Measurements from ENCODE around the gene PPT2.

Gene PPT2

DNA sequence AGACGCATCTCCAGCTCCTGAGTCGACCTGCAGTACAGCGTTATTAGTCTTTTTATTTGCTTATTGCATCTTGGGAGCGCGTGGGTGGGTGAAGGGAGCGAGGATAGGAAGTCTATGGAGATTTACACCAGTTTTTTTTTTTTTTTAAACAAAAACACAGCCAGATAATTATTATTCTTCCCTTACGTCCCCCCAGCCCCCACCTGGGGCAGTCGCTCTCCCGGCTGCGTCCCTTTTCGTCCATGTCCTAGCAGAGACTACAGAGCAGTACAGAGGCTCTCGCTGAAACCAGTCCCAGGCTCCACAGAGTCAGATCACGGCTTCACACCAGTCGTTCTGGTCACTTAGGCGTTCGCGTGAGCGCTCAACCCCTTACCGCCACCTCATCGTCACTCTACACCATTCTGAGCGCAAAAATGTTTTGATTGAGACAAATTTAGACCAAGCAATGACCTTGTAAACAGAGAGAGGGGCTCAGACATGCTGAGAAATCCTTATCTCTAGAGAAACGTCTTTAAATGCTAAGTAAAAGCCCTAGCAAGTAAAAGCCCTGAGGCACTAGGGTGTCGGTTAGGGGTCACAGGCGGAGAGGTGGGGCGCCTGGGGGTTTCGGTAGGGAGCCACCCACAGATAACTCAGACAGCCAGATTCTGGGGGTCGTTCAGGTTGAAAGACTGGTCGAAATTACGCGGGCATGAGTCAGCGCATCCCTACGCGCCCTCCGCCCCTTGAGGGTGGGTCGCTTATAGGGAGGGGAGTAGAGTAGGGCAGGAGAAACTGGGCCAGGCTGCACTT, 975 bp upstream of the PPT2 start:
- no peak for DNase-seq

DNA sequence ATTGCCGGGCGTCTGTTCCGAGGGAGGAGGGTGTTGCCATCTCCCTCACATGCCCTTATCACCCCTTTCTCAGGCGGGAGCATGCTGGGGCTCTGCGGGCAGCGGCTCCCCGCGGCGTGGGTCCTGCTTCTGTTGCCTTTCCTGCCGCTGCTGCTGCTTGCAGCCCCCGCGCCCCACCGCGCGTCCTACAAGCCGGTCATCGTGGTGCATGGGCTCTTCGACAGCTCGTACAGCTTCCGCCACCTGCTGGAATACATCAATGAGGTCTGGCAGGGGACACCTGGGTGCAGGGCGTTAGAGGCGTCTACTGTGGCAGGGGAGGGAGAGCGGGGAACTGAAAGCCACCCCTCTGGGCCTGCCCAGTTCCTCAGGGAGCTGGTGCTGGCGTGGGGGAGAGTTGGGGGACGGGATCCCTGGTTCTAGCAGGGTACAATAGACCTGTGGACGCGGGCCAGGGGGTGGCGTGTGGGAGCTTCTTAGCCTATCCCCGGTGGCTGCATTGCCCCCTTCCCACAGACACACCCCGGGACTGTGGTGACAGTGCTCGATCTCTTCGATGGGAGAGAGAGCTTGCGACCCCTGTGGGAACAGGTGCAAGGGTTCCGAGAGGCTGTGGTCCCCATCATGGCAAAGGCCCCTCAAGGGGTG, 697 bp downstream of the PPT2 start:
- peak; percentile 23 for DNase-seq

DNA sequence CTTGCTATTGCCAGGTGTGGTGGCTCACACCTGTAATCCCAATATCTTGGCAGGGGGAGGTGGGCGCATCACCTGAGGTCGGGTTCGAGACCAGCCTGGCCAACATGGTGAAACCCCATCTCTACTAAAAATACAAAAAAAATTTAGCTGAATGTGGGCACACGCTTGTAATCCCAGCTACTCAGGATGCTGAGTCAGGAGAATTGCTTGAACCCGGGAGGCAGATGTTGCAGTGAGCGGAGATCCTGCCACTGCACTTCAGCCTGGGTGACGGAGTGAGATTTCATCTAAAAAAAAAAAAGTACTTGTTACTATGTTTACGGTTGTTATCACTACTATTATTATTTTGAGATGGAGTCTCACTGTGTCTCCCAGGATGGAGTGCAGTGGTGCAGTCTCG, 3.0 kb downstream of the PPT2 start:
- no peak for DNase-seq

DNA sequence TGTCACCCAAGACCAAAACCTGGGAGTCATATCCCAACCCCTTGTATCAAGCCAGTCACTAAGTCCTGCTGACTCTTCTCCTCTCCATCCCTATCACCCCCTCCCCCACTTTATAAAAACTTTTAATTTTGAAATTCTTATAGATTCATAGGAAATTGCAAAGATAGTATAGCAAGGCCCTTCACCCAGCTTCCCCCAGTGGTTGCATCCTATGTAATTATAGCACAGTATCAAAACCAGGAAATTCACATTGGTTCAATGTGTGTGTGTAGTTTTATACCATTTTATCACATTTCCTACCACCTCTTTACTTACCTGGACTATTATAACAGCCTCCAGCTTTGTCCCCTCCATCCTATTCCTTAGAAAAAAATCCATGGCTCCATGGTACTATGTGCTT, 4.1 kb downstream of the PPT2 start:
- DNase-seq, result no peak

DNA sequence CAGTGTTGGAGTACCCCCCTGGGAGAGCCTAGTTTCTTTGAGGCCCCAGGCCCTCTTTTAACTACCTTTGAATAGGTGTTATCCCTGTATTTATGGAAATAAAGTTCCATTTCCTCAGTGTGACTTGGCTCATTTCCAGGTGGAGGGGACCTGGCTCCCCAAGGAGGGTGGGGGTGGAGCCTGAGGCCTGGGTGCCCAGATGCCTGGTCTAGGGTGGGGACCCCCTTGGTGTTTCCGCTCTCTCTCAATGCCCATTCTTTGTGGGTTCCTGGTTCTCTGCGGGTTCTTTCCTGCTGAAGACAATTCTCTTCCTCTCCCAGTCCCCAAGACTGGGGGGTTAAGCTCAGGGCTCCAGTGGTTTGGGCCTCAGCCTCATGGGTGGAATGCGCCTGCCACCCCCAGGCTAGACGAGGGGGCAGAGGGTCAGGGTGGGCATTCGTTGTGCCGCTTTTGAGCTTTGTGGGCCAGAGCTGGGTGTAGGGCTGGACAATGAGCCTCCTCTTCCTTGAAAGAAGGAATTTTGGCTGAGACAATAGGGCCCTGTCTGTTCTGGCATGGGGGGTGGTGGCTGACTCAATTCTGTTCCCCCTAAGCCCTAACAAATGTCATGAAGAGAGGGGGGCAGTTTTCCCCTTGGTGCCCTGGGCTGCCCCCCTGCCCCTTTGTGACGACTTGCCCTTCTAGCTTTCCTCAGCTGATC, 9.8 kb downstream of the PPT2 start:
- DNase-seq, result no peak

DNA sequence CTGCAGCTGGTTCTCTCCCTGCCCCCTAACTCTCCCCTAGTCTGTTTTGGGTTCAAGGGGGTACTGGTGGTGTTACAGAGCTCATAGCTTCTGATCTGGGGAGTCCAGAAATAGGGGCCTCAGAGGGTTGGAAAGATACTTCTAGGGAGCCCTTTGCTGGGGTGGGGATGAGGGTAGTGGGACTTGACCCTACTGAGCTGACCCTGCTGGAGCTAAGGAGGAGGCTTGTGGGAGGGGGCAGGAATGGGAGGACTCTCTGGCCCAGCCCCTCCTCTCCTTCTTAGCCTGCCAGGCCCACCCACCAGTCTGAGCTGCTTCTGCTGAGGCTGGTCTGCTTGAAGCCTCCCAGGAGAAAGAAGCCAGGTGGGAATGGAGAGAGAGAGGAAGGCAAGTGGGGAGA, 10.4 kb downstream of the PPT2 start, which contains the start of gene EGFL8:
EGFL8 (plus strand) TSS at position 301 of the 400 bp plus-strand sequence. CDS start 1,571 bp downstream, outside the sequence.
- DNase-seq, result no peak

DNA sequence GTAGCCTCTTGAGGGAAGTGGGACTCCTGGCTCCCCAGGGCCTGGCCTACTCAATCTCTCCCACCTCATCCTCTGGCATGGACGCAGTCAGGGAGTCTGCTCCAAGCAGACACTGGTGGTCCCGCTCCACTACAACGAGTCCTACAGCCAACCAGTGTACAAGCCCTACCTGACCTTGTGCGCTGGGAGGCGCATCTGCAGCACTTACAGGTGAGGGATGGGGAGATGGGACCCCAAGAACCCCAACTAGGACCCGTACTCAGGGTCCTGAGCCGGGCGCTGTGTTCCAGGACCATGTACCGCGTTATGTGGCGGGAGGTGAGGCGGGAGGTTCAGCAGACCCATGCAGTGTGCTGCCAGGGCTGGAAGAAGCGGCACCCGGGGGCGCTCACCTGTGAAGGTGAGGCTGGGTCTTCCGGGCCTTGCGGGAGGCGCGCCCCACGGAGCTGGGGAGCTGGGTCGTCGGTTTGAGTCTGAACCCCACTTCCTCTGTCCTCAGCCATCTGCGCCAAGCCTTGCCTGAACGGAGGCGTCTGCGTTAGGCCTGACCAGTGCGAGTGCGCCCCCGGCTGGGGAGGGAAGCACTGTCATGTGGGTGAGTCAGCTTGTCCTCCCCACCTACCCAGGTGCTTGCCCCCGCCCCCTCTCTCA, 12.6 kb downstream of the PPT2 start:
- no peak for DNase-seq

DNA sequence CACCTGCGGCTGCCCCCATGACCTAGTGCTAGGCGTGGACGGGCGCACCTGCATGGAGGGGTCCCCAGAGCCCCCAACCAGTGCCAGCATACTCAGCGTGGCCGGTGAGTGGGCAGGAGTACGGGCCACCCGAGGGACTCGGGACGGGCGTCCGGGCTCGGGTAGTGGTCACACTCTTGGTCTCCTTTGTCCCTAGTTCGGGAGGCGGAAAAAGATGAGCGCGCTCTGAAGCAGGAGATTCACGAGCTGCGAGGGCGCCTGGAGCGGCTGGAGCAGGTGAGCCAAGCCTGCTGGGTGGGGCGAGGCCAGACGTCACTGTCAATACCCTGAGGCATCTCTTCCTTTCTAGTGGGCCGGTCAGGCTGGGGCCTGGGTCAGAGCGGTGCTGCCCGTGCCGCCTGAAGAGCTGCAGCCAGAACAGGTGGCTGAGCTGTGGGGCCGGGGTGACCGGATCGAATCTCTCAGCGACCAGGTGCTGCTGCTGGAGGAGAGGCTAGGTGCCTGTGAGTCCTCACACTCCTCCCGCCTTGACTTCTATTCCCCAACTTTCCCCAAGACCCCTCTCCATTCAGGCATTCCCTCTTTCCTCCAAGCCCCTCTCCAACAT, 13.3 kb downstream of the PPT2 start:
- DNase-seq, result no peak

DNA sequence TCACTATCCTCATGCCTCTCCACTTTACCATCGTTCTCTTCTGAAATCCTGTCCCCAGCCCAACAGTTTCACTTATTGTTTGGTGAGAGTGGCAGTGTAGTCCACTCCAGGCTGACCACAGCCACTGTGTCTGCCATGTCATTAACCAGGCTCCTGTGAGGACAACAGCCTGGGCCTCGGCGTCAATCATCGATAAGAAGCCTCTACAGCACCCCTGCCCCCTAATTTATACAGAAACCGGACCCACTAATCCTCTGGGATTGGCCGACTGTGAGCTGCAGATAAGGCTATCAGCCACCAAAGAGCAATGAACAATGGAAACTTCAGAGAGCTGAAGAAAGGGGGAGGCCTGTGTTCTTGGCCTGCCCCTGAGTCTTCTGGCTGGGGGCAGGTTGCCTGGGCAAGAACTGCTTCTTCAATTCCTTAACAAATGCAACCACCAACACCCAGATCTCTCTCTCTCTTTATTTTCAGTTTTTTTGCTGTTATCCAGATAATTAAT, 13.9 kb downstream of the PPT2 start:
- no peak for DNase-seq

DNA sequence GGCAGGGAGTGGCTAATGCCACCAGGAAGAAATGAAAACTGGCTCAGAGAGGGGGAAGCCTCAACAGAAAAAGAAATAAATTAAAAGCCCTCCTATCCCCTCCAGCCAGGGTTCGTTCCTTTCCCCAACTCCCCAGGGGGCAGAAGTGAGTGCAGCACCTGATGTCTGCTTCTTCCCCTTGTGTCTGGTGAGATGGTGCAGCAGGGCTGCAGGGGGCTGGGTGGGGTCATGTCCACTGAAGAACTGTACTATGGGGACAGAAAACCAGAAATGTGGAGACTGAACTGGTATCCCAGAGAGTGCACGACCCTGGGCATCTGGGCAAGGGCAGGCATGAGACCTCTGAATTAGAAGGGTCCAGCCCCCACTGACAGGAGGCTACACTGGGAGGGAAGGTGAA, 14.4 kb downstream of the PPT2 start:
- no peak for DNase-seq

DNA sequence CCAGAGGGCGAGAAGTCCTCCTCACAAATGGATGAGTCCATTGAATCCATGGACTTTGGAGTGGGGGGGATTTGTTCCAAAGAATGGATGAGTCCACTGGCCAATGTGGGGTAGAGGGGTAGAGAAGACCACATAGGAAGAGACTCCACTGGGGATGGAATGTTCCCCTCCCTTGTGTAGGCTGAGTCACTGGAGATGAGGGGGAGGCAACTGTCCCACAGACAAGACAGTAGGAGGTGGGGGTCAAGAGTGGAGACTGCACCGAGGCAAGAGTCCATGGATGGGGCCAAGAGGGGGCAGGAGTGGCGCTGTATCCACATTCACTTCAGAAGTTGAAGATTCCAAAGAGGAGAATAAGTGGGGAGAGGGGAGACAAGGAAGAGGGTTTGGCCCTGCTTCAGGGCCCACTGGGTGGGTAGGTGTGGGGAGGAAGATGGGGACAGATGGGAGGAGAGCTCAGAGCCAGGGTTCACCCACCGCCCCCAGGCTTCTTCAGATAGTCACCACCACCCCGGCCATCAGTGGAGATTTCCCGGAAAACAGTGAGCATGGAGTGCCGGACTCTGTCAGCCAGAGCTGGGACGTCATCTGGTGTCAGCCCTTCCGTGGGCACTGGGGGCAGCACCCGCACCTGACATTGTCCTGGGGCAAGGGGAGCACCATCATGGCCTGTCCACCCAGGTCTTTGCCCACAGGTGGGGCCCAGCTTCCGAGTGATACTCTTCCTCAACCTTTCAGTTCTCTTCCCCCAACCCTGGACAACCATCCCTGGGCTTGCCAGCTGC, 15.1 kb downstream of the PPT2 start:
- DNase-seq, result no peak

DNA sequence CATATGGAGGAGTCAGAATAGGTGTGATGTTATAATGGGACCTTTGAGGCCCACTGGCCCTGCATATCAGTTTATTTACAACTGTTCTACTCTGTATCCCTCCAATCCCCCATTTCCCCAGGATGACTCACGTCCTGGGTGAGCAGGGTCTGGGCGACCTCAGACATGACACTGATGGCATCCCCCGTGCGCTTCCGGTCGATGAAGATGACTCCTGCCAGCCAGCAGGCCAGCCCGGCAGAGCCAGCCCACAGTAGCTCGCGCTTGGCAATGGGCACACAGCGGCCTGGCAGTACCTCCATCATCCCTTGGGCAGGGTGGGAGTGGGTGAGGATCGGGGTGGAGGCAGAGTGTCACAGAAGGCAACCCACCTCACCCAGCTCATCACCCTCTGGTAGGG, 16.4 kb downstream of the PPT2 start:
- DNase-seq, result no peak

DNA sequence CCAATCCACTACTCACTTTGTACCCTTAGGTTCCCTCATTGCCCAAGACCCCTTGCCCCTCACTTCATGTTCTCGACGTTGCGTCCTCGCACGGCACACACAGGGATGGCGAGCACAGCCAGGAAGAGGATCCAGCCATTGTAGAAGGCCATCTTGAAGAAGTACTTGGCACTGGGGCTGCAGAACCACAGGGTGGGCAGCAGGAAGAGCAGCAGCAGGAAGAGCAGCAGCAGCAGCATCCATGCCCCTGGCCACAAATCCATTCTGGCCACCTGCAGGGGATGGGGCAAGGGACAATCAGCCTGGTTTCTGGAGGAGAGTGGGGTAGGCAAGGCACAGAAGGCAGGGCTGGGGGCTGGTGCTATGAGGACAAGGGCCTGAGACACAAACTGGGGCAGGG, 17.3 kb downstream of the PPT2 start:
- no peak for DNase-seq

DNA sequence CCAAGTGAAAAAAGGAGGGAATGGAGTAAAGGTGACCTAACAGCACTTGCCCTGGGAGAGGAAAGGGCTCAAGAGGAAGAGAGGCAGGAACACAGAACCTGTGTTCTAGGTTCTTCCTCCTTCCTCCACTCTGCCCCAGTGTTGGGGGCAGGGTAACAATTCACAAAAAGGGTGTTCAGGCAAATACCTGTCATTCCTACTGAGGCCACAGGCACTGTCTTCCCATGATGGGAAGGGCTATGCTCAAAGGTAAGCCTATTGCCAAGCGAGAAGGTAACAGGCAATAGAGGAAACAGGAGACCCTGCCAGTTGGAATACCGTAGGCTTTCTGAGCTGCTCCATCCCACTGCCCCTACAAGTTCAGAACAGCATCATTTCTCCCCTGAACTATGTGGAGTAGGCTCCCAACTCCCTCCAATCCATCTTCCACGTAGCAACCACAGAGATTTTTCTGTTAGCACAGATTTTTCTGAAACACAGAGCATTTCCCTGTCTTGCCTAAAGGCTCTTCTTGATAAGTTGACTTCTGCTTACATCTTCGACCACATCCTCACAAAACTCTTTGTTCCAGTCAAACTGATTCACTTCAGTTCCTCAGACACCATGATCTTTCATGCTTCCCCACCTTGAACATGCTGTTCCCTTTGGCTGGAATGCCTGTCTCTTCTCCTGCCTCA, 19.2 kb downstream of the PPT2 start:
- no peak for DNase-seq

DNA sequence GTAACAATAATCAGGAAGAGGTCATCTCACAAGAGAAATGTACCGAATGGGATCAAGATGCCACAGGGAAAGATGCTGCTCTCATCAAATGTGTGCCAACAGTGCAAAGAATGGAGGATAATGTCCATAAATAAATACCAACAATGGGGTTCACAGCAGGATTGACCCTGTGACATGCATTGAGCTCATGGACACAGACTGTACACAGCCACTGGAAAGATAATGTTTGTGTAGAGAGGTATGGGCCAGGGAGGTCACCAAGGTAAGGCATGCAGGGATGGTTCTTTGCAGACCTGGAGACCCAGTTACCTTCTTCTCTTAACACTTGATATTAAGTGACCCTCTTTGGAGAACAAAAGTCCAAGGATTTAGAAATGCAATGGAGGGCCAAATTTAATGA, 20.5 kb downstream of the PPT2 start:
- no peak for DNase-seq

DNA sequence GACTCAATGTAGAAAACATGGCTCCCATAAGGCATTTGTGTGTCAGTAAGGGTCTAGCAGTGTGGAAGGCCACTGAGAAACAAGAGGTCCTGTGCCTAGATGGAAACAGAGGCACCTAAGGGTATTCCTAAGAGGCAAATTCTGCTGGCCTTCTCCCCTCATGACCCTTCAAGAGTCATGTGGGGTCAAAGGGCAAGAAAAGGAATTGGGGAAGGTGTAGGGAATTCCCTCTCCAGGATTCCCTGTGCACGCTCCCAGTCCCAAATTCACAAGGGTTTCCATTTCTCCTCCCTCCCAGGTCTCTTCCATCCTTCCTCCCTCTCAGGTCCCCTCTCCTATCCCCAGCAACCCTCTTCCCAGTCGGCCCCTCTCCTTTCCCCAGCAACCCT, 21.4 kb downstream of the PPT2 start:
- DNase-seq, result no peak

DNA sequence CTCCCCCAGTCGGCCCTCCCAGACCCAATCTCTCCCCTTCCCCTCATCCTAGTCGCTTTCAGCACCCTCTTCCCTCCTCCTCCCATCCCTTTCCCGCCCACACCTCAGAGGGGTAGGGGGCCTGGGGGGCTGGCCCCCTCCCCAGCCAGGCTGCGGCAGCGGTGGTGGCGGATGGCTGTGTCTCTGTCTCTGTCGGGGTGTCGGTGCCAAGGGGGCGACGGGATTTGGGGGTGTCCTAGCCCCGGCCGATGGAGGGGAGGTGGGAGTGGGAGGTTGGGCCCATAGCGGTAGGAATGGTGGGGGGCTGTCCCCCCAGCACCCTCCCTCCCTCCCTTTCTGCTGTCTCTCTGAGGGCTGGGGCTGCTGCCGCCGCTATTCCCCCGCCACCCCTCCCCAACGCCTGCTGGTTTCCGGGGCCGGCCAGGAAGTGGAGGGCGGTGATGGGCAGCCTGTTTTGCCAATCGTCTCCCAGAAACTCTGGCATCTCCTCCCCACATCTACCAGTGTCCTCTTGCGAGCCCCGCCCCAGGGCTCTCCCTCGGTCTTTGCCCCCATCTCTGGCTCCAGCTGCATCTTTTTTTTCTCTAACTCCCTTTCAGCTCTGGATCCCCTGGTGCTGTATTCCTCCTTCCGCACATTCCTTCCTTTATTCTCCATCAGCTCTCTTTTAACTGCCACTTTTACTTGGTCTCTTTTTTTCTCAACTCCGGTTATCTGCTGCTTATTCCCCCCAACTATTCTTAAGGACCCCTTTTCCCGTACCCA, 22.0 kb downstream of the PPT2 start, which contains the start of gene AGPAT1:
AGPAT1 (minus strand) TSS at position 374 of the 765 bp plus-strand sequence. CDS start 4,588 bp downstream, outside the sequence.
- DNase-seq, result peak; percentile 97

DNA sequence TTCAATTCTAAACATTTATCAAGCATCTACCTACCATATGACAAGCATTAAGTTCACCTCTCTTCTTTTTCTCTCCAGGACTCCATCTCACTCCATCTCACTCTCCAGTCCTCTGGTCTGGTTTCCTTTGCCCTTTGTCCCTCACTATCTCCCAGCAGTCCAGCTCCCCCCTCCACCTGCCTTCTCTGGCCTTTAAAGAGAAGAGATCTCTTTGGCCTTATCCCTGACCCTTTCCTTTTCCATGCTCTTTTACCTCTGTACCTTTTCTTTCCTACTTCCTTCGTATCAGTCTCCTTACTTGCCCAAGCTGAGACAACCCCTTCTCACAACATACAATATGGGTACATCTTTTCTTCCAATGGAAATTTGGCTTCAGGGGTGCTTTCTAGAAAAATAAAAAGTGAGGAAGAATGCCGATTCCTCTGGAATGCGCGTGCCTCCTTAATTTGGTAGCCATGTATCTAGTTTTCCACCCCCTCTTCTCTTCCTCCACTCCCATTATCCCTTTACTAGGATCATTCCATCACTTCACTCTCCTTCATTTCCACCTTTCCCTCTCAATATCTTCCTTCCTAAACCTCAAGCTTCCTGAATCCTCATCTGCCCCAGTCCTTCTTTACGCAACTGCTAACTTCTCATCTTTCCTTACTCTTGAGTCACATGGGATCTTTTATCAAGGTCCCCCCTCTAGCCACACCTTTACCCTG, 22.7 kb downstream of the PPT2 start:
- no peak for DNase-seq

DNA sequence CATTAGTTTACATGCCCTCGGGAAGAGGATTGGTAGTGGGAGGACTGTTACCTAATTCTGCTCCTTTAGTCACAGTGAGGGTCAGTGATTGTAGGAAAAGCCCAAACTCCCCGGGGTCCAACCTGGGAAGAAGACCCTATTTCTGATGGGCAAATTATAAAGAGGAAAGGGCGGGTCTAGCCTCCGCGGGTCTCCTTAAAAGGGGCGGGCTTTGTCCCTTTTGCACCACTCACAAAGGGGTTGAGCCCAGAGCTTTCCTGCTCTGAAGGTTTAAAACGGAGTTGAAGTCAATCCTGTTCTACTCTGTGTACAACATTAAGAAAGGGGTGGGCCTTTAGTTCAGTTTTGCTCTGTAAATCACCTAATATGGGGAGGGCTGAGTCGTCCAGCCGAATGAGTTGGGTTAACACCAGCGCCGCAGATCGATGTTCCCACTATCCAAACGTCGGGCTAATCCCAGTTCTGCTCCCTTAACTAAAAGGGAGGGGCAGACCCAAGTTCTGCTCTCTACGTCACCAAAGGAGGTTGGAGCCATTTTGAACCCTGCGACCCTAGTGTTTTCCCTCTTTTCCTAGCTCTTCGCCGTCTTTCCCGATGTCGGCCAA, 23.3 kb downstream of the PPT2 start:
- peak; percentile 41 for DNase-seq
